Pericardium fibroblast (primary cell): Measurements from ENCODE around the gene KRT5. TPM values are rescaled to one million over a fixed set of nuclear protein-coding genes. Genes with fewer than 3 reads are reported as not detected.

Experiments
- total RNA-seq: library from RNA; depleted of rRNA; stranded (reverse); fragments of >200 nt; gene quantifications from 2 replicates; pipeline ENCODE4 v1.2.3, GENCODE V29; 2015

The KRT5 gene
- total RNA-seq: 0.82 TPM in 1 of 2 replicates, not detected in the other

DNA sequence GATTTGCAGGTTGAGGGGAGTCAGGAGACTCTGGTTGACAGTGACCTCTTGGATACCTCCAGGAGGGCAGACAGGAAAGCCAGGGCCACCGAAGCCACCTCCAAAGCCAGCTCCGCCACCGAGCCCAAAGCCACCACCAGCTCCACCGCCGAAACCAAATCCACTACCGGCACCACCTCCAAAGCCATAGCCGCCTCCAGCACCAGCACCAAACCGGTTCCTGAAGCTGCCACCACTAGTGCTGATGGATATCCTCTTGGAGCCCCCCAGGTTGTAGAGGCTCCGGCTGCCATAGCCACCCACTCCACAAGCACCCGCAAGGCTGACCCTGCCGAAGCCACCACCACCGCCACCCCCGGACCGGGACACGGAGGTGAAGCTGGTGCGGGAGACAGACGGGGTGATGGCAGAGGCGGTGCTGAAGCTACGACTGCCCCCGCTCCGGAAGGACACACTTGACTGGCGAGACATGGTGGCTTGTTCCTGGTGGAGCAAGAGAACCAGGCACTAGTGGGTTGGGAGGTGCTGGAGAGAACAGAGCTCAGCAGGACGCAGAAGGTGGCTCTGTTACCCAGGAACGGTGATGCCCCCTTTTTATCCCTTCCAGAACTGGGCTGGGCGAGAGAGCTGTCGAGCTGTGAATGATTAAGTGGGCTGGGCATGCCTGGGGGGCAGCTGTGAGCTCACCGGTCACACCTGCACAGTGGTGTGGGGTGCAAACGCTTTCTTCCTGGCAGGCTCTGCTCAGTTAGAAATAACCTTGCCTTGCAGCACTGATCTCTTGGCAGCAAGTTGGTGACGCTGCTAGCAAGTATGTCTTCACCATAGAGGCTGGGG lies at the start of gene KRT5:
KRT5 (minus strand) TSS at position 569 of the 837 bp plus-strand sequence; CDS start at position 471, 98 bp downstream.

DNA sequence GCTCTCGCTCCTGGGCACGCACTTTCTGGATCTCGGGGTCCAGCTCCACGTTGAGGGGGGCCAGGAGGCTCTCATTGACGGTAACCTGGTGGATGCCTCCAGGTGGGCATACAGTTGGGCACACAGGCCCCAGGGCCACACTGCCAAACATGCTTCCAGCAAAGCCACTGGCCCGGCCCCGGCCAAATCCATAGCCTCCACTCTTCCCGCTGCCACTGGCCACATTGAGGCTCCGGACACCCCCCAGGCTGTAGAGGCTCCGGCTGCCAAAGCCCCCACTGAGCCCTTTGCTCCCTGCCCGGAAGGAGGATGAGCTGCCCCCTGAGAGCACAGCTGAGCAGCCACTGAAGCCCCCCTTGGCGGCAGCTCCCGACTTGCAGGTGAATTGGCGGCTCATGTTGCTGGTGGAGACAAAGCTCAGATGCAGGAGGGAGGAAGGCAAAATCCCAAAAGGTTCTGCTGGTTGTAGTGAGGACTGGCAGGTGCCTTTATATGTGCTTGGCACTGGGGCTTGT lies 32.5 kb upstream of the KRT5 start, which contains the start of gene KRT71:
KRT71 (minus strand) TSS at position 465 of the 515 bp plus-strand sequence; CDS start at position 397, 68 bp downstream.

DNA sequence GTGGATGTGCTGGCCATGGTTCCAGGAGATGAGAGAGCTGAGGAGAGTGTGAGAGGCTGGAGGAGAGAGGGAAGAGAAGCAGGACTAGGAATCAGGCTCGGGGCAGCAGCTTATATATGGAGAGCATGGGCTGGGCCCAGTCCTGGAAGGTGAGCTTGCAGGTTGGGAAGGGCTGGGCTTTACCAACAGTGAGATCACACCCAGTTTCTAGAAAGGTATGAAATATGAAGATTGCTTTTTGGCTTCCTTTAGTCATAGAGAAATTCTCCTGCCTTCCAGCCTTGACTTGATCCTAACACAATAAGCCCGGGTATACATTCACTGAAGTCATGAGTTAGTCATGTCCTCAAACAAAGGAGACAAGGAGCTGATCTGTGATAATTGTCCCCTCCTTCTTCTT lies 27.0 kb downstream of the KRT5 start, which contains the start of gene KRT6A:
KRT6A (minus strand) TSS at position 86 of the 400 bp plus-strand sequence; CDS start at position 17, 69 bp downstream.

GRCh38 chr12:52473768-52474167 lies 46.4 kb downstream of the KRT5 start, which contains the start of gene KRT6C:
Gene KRT6C, minus strand, starts transcription at chr12:52473805. Its CDS starts 68 bp downstream, at chr12:52473737.

Other genes starting within 250 kb of the KRT5 start
- under 0.01 TPM in 1 of 2 replicates, not detected in the other for gene KRT86, start 245.7 kb downstream of the KRT5 start, total RNA-seq
- gene KRT81, start 228.9 kb downstream of the KRT5 start, total RNA-seq: not detected in 2 replicates
- not detected in 2 replicates for gene KRT83, start 199.0 kb downstream of the KRT5 start, total RNA-seq
- gene KRT85, start 152.9 kb downstream of the KRT5 start, total RNA-seq: not detected in 2 replicates
- 0.09 TPM in 1 of 2 replicates, not detected in the other for gene KRT84, start 134.7 kb downstream of the KRT5 start, total RNA-seq
- gene KRT82, start 114.1 kb downstream of the KRT5 start, total RNA-seq: not detected in 2 replicates
- not detected in 2 replicates for gene KRT75, start 86.0 kb downstream of the KRT5 start, total RNA-seq
- gene KRT6B, start 68.2 kb downstream of the KRT5 start, total RNA-seq: not detected in 2 replicates
- not detected in 2 replicates for gene KRT6C, start 46.6 kb downstream of the KRT5 start, total RNA-seq
- 0.17 and 1.4 TPM in 2 replicates for gene KRT6A, start 27.1 kb downstream of the KRT5 start, total RNA-seq
- gene KRT71, start 32.8 kb upstream of the KRT5 start, total RNA-seq: not detected in 2 replicates
- not detected in 2 replicates for gene KRT74, start 53.4 kb upstream of the KRT5 start, total RNA-seq
- gene KRT72, start 81.1 kb upstream of the KRT5 start, total RNA-seq: not detected in 2 replicates
- gene KRT73, start 98.2 kb upstream of the KRT5 start, total RNA-seq: not detected in 2 replicates
- gene KRT2, start 131.8 kb upstream of the KRT5 start, total RNA-seq: not detected in 2 replicates
- gene KRT1, start 160.0 kb upstream of the KRT5 start, total RNA-seq: not detected in 2 replicates
- not detected in 2 replicates for gene KRT77, start 183.1 kb upstream of the KRT5 start, total RNA-seq